Activated T-cell treated with anti-CD3 and anti-CD28 coated beads for 4 hours (primary cell): ENCODE measurements around the gene PHEX.

Source experiments
- DNase-seq: peaks from one replicate; pipeline ENCODE4 v3.0.0-alpha.2; 2020

Gene PHEX

GRCh38 chrX:22159071-22159470, 126.9 kb downstream of the PHEX start:
- no peak for DNase-seq

GRCh38 chrX:22163326-22163725, 131.2 kb downstream of the PHEX start:
- no peak for DNase-seq

- no peak for DNase-seq
Measured at GRCh38 chrX:22164770-22165388, 132.8 kb downstream of the PHEX start.

GRCh38 chrX:22165732-22166457, 133.8 kb downstream of the PHEX start:
- DNase-seq, result no peak

GRCh38 chrX:22171287-22172060, 139.3 kb downstream of the PHEX start:
- no peak for DNase-seq

- no peak for DNase-seq
Measured at GRCh38 chrX:22173966-22174365, 141.8 kb downstream of the PHEX start.

GRCh38 chrX:22177950-22178515, 145.9 kb downstream of the PHEX start:
- DNase-seq, result no peak

GRCh38 chrX:22184096-22184495, 152.0 kb downstream of the PHEX start:
- DNase-seq, result no peak

- no peak for DNase-seq
Measured at GRCh38 chrX:22186165-22186564, 154.0 kb downstream of the PHEX start.

- peak; percentile 32 for DNase-seq
Measured at GRCh38 chrX:22192419-22193060, 160.4 kb downstream of the PHEX start.

GRCh38 chrX:22193851-22194659, 161.9 kb downstream of the PHEX start:
- no peak for DNase-seq

GRCh38 chrX:22194660-22194945, 162.5 kb downstream of the PHEX start:
- DNase-seq, result no peak

- DNase-seq, result no peak
Measured at GRCh38 chrX:22196149-22196548, 164.0 kb downstream of the PHEX start.

- DNase-seq, result no peak
Measured at GRCh38 chrX:22202251-22202650, 170.1 kb downstream of the PHEX start.

GRCh38 chrX:22203186-22203585, 171.1 kb downstream of the PHEX start:
- no peak for DNase-seq

GRCh38 chrX:22206781-22207180, 174.7 kb downstream of the PHEX start:
- no peak for DNase-seq

- DNase-seq, result no peak
Measured at GRCh38 chrX:22220941-22221340, 188.8 kb downstream of the PHEX start.

GRCh38 chrX:22234380-22234779, 202.3 kb downstream of the PHEX start:
- no peak for DNase-seq

- DNase-seq, result no peak
Measured at GRCh38 chrX:22237479-22237878, 205.4 kb downstream of the PHEX start.

GRCh38 chrX:22246620-22247019, 214.5 kb downstream of the PHEX start:
- DNase-seq, result no peak

GRCh38 chrX:22247169-22247568, 215.0 kb downstream of the PHEX start:
- no peak for DNase-seq

- DNase-seq, result no peak
Measured at GRCh38 chrX:22248401-22248800, 216.3 kb downstream of the PHEX start.

GRCh38 chrX:22249371-22249770, 217.2 kb downstream of the PHEX start:
- DNase-seq, result no peak
